ENCODE data around the gene NMNAT3. TPM values are rescaled to one million over a fixed set of nuclear protein-coding genes. Genes with fewer than 3 reads are reported as not detected.
A peak's percentile ranks its signal among the peaks of the same experiment; 100 is the strongest.

NMNAT3 gene
- total RNA-seq, 1 experiment from 2014 or later: 1.6 TPM

DNA sequence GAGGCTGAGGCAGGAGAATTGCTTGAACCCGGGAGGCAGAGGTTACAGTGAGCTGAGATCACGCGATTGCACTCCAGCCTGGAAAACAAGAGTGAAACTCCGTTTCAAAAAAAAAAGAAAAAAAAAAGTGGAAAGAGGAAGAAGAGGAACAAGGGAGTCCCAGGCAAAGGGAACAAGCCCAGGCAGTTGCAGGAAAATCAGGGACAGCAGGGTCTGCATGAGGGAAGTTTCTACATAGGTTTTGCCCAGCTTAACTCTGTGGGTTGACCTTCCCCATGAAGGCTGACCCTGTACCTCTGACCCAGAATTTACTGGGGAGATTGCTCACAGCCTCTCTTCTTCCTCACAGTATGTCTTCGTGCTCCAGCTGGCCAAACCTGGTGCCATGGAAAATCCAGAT lies 150.5 kb downstream of the NMNAT3 start:
- no peak for DNase-seq
- no peaks in the 10 kb centered on the region for H3K9me3 ChIP-seq
- no peaks in the 10 kb centered on the region for H3K36me3 ChIP-seq
- H3K4me3 ChIP-seq: no peak overlapping the region
- 0 out of 2 replicates have a peak, but pooled peaks cover 2% of the 10 kb centered on the region for H3K27me3 ChIP-seq

DNA sequence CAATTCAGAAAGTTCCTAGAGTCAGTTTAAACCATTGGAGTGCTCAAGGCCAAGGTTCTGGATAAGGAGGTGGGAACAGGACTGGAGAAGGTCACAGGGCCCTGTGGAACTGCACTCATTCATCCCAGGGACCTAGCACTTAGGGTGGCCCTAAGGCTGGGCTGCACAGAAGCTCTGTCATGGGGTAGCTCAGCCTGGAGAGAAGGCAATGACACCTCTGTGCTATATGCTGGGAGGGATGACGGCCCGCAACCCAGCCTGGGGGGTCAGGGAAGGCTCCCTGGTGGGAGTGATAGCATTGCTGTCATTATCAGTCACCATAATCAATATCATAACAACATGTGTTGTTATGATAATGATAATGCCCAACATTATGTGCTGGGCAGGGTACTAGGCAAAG lies 151.6 kb downstream of the NMNAT3 start:
- 0 out of 2 replicates have a peak, but pooled peaks cover 2% of the 10 kb centered on the region for H3K27me3 ChIP-seq
- H3K36me3 ChIP-seq: no peaks in the 10 kb centered on the region

DNA sequence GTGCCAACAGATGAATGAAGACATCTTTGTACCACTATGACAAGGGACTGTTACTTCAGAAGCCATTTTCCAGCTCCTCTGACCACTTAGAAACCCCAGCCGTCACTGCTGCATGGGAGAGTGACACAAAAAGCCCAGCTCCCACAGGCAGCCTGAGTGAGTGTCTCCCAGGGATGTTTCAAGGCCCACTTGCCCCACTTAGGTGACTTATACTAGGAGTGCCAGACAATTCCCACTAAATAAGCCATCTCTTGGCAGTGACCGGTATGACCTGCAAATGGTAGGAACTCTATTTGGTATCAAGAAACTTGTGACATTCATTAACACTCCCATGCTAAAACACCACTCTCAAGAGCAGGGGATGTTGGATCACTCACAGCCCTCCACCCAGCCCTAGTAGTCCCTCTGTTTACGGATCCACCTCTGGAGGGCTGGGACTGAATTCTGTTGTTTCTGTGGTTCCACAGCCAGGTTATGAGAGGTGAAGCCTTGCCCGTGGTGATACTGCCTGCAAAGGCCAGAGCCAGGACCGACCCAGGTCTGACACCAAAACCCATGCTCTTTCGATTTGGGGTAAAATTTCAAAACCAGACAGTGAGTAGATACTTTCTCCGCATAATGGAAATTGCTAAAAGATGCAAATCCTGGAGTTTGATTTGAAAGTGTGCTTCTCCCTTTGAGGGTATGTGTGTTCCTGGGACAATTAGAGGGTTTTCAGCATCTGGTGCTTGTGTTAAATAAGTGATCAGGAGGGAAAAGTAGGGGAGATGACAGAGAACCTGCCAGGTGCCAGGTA lies 152.7 kb downstream of the NMNAT3 start:
- no peak for DNase-seq
- H3K4me3 ChIP-seq: no peak overlapping the region
- 0 out of 2 replicates have a peak, but pooled peaks cover 2% of the 10 kb centered on the region for H3K27me3 ChIP-seq
- H3K36me3 ChIP-seq: no peaks in the 10 kb centered on the region
- no peaks in the 10 kb centered on the region for H3K9me3 ChIP-seq

More for the DNA sequence above, 151.6 kb downstream of the NMNAT3 start:
- Histone ChIP-seq H3K4me3 (no peak overlapping the region), H3K9me3 (no peaks in the 10 kb centered on the region)
- no peak for DNase-seq

DNA sequence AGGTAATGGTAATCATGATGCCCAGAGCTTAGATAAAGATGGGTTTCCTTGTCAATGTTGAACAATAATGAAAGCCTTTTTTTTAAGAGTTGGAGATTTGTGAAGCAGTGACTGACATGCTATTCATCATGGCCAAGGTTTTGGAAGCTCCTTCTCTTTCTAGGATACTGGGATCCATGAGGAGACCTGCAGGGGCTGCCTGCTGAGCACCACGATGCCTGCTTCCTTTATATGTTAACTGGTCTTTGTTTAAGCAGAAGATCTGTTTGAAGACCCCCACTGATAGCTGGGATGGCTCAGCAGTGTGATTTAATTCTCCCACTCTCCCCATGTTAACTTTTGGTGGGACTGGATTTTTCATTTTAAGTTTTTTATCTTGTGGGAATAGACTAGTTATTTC lies 154.1 kb downstream of the NMNAT3 start:
- DNase-seq: no peak
- Histone ChIP-seq H3K27me3 (0 out of 2 replicates have a peak, but pooled peaks cover 2% of the 10 kb centered on the region), H3K9me3 (no peaks in the 10 kb centered on the region), H3K36me3 (no peaks in the 10 kb centered on the region), H3K4me3 (no peak overlapping the region)

DNA sequence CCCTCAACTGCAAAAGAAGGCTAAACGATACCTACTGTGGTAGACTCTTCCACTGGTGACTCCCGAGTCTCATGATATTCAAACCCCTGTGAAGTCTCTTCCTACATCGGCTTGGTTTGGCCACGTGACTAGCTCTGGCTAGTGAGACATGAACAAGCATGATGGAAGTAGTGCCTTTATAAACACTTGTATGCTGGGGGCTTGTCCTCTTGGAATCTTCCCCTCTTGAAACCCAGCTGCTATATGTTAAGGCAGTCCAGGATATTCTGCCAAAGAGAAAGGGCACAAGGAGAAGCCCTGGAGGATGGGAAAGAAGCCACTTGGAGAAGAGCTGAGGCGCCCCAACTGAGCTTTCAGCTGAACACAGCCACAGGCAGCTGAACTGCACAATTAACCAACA lies 154.6 kb downstream of the NMNAT3 start:
- Histone ChIP-seq H3K4me3 (no peak overlapping the region), H3K36me3 (no peaks in the 10 kb centered on the region), H3K9me3 (no peaks in the 10 kb centered on the region), H3K27me3 (0 out of 2 replicates have a peak, but pooled peaks cover 2% of the 10 kb centered on the region)
- no peak for DNase-seq

DNA sequence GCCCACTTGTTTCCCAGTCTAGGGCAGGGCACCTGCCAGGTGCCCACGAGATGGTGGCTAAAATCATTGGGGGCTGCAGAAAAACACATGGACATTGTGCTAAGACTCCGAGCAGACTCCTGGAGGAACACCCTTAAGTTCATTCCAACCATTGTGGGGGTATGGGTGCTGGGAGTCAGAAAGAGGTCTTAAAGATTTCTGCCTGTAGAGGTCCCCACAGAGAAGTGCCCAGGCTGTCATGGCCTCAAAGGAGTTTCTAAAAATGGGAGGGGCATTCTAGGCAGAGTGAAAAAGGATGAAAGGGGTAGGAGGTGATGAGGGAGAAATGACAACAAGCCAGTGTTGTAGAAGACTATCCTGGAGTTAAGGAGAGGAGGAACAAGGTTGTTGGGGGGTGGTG lies 155.4 kb downstream of the NMNAT3 start:
- DNase-seq: no peak
- Histone ChIP-seq H3K4me3 (no peak overlapping the region), H3K36me3 (no peaks in the 10 kb centered on the region), H3K27me3 (0 out of 2 replicates have a peak, but pooled peaks cover 2% of the 10 kb centered on the region), H3K9me3 (no peaks in the 10 kb centered on the region)

DNA sequence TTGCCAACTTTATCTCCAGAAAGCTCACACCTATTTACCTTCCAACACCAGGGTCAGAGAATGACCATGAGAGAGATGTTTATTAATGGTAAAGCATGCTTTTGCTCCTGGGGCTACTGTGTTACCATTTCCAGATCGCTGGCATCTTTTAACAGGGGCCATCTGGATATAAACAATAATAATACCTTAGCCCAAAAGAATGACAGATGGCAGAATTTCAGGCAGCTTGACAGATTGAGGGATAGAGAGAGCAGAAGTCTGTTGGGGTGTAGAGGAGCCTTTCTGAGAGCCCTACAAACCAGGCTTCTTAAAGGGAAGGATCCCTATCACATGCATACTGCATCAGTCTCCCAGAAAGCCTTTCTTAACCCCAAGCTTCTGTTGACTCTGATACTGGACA lies 156.0 kb downstream of the NMNAT3 start:
- Histone ChIP-seq H3K36me3 (no peaks in the 10 kb centered on the region), H3K4me3 (no peak overlapping the region), H3K27me3 (0 out of 2 replicates have a peak, but pooled peaks cover 2% of the 10 kb centered on the region), H3K9me3 (no peaks in the 10 kb centered on the region)
- DNase-seq: no peak

DNA sequence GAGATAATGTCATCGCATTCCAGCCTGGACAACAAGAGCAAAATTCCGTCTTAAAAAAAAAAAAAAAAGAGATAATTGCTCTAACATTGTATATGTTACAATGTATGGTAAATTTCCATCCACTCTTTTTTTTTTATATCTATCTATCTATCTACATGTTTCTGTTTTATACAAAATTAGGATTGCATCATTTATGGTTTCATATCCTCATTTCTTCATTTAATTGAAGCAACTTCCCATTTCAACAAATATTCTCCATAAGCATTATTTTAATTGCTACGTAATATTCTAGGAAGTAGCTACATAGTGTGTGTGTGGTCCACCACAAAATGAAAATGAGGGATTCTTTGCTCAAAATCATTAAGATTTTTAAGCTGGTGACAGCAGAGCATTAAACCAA lies 156.6 kb downstream of the NMNAT3 start:
- Histone ChIP-seq H3K9me3 (no peaks in the 10 kb centered on the region), H3K27me3 (0 out of 2 replicates have a peak, but pooled peaks cover 2% of the 10 kb centered on the region), H3K36me3 (no peaks in the 10 kb centered on the region), H3K4me3 (no peak overlapping the region)
- no peak for DNase-seq

DNA sequence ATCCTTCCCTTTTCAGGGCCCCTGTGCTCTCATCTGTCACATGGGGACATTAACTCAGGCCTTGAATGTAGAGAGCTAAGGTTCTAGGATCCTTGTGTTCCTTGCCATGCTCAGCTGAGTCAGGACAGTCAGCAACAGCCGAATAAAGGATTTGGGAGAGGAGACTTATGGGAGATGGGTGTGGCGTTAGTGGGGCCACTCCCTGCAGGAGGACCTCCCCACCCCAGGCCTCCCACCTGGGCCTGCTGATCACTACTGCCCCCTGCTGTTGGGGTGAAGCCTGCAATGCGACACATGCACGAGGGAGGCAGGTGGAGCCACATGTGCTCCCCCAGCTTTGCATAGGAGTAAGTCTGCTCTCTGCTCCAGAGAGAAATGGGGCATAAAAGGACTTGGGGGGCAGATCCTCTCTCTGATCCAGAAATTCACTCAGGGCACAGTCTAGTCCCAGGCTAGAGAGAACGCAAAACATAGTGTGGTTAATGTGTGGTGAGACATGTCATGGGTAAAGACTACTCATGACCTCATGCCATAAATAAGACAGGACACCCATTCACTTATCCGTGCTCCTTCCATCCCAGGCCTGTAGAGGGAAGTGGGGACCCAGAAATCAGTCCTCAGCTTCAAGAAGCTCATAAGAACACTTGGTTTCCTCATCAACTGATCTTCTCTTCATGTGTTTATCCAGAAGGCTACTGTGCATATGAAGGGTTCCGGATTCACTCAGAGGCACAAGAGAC lies 157.6 kb downstream of the NMNAT3 start:
- no peak overlapping the region for H3K4me3 ChIP-seq
- H3K36me3 ChIP-seq: no peaks in the 10 kb centered on the region
- peak; percentile 51 for DNase-seq
- 0 out of 2 replicates have a peak, but pooled peaks cover 2% of the 10 kb centered on the region for H3K27me3 ChIP-seq
- H3K9me3 ChIP-seq: no peaks in the 10 kb centered on the region

DNA sequence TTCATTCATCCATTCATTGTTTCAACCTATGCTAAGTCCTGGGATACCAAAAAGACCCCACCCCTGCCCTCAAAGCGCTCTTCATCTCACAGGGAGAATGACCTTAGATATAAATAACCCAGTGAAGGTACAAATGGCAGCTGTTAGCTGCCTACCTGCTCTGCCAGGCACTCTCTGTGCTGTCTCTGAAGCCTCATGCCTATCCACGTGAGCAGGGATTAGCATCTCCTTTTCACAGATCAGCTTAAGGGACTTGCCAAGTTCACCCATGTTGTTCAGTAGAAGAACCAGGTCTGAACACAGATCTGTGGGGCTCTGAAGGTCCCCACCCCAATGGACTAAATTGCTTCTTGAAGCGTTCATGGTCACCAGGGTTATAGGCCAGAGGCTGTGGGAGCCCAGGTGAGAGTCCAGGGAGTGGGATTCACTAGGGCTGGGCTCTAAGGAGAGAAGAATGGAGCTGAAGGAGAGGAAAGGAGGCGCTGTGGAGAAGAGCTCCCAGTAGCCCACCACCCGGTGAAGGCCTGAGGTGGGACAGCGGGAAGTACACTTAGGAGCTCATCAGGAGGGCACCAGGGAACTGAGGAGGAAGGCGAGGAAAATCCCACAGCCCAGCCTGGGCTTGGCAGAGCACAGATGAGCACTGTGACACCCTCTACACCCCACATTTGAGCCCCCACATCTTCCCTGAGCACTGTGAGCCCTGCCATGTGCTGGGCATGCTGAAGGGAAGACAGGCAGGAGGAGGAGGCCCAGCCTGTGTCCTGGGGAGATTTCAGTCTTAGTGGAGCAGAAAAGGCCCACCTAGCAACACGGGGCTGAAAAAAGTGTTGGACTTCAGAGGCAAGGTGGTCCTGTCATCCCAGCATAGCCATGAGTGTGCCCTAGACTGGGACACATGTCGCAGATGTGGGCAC lies 158.6 kb downstream of the NMNAT3 start:
- H3K9me3 ChIP-seq: no peaks in the 10 kb centered on the region
- 0 out of 2 replicates have a peak, but pooled peaks cover 2% of the 10 kb centered on the region for H3K27me3 ChIP-seq
- H3K36me3 ChIP-seq: no peaks in the 10 kb centered on the region
- no peak overlapping the region for H3K4me3 ChIP-seq
- no peak for DNase-seq

DNA sequence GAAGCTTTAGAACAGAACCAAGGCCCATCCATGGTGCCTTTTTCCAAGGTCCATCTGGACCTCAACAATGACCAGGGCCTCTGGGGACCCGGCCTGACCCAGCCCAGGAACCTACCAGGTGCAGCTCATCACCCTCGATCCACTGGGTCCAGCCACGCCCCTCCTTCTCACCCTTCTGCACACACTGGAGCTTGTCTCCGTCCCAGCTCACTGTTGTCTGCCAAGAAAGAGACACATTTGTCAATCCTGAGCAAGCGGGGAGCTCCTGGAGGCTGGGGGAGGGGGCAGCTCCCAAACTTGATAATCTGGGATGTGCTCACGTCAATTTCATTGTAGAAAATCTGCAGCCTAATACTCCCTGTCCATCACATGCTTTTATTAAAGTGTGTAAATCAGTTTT lies 159.5 kb downstream of the NMNAT3 start:
- DNase-seq: no peak
- Histone ChIP-seq H3K36me3 (no peaks in the 10 kb centered on the region), H3K9me3 (no peaks in the 10 kb centered on the region), H3K27me3 (0 out of 2 replicates have a peak, but pooled peaks cover under 1% of the 10 kb centered on the region), H3K4me3 (no peak overlapping the region)

DNA sequence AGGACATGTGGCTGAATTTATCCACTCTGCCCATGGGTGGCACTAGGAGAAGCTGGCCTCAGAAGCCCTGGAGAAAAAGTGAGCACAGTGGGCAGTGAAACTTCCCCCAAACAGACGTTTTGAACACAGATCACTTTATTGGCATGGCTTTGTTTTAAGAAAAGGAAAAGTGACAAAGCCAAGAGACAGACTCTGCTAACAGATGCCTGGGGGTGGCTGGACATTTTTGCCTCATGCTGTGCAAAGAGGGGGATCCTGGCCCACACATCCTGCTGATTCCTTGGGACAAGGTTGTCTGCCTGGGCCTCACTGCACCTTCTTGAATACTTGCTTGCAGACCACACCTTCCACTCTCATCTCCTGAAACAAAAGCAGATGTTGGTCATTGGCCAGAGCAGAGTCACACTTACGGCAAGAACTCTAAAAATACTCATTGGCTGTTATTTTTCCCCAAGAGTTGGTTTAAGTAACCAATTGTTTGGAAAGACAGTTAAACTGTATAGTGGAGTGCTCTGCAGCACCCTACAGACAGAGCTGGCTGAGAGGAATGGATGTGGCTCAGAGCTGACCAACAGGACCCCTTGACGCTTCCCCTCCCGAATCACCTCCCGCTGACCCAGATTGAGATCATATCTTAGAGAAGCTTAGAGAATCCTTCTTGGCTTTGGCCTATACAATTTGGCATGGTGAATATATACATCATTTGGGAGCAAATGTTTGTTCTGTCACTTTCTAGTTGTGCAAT lies 160.3 kb downstream of the NMNAT3 start:
- no peaks in the 10 kb centered on the region for H3K36me3 ChIP-seq
- no peaks in the 10 kb centered on the region for H3K9me3 ChIP-seq
- no peak overlapping the region for H3K4me3 ChIP-seq
- no peak for DNase-seq
- H3K27me3 ChIP-seq: no peaks in the 10 kb centered on the region; the same call in 1 of the 2 replicates

DNA sequence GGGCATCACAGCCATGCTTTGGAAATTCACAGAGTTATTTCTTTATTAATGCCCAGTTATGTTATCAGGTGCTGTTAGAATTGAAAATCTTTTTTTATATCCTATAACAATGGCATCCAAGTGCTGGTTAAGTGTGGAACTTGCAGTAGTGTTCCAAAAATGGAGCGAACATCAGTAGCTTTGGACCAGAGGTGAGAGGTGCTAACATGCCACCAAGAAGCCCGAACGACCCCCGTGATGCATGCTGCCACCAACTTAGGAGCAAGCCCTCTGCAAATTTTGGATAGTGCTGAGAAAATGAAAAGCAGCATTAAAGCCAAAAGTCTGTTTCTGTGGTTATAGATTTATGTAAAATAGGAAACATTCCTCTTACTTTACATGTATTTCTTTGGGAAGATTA lies 163.0 kb downstream of the NMNAT3 start:
- H3K36me3 ChIP-seq: no peaks in the 10 kb centered on the region

More for the DNA sequence above, 163.0 kb downstream of the NMNAT3 start:
- no peak for DNase-seq
- H3K4me3 ChIP-seq: no peak overlapping the region
- H3K9me3 ChIP-seq: no peaks in the 10 kb centered on the region
- no peaks in the 10 kb centered on the region; the same call in 1 of the 2 replicates for H3K27me3 ChIP-seq

All from MG63 (cell line).